ES-I3 (cell line): ENCODE measurements around the gene SERGEF.

Source experiments
- H3K36me3 ChIP-seq: 2 replicates; pipeline ENCODE4 v1.6.1; 2013; ENCODE audit warnings: mild to moderate bottlenecking, low read length, control low read depth, moderate library complexity; ENCODE audit not compliant: insufficient read depth
- H3K4me1 ChIP-seq: 2 replicates; pipeline ENCODE4 v1.6.1; 2013; ENCODE audit warnings: mild to moderate bottlenecking, control low read depth, low read length; ENCODE audit not compliant: insufficient read depth
- H3K9ac ChIP-seq: 2 replicates; pipeline ENCODE4 v1.6.1; 2013; ENCODE audit warnings: low read depth, mild to moderate bottlenecking, low read length, moderate library complexity
- H3K9me3 ChIP-seq: 2 replicates; pipeline ENCODE4 v1.6.1; 2013; ENCODE audit warnings: mild to moderate bottlenecking, low read length, moderate library complexity; ENCODE audit not compliant: control insufficient read depth, insufficient read depth

SERGEF gene

DNA sequence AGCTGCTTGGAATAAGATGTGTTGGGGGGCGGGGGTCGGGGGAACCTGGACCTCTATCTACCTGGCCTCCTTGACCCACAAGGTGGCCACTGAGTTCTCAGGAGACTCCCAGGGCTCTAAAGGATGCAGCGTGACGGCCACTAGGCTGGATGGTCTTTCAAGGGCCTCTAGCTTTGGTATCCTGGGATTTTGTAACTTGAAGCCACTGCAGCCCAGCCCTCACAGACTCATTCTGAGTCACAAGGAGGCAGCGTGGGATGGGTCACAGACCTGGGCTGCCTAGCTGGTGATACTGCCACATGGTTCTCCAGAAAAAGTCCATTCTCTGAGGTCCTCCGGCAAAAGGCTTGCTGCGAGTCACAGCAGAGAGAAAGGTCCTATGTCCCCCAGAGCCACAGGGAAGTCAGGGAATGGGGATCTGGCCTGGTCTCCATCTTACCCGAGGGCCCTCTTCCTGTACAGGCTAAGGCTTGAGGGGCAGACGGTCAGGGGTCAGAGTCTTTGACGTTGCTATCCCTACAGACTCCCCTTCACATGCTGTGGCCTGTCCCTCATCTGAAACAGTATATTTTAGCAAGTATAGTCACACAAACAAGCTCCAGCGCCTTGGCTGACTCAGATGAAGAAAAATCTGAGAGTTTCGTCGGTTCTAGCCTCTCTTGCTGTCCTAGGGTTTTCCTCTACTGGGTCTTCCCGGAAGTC, 225.9 kb downstream of the SERGEF start:
- no peaks in the 10 kb centered on the region for H3K9me3 ChIP-seq

DNA sequence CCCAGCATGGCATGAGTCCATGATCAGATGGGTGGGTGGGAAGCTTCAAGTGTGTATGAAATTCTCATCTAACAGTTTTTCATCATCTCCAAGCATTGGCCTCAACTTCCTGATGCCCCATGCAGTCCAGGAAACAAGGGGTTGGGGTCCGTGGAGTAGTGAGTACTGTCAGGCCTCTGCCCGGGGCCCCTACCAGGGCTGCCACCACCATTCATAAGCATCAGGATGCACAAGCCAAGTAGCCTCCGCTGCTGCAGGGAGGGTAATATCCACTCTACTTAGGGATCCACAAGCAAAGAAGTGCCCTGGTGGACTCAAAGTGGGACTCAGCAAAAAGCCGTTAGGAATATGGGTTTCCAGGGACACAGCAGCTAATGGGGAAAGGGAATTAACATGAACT, 229.0 kb downstream of the SERGEF start:
- Histone ChIP-seq H3K9me3 (no peaks in the 10 kb centered on the region), H3K36me3 (no peaks in the 10 kb centered on the region), H3K9ac (no peak overlapping the region), H3K4me1 (no peaks in the 10 kb centered on the region)

More for the DNA sequence above, 225.9 kb downstream of the SERGEF start:
- Histone ChIP-seq H3K36me3 (no peaks in the 10 kb centered on the region), H3K4me1 (no peaks in the 10 kb centered on the region), H3K9ac (no peak overlapping the region)

DNA sequence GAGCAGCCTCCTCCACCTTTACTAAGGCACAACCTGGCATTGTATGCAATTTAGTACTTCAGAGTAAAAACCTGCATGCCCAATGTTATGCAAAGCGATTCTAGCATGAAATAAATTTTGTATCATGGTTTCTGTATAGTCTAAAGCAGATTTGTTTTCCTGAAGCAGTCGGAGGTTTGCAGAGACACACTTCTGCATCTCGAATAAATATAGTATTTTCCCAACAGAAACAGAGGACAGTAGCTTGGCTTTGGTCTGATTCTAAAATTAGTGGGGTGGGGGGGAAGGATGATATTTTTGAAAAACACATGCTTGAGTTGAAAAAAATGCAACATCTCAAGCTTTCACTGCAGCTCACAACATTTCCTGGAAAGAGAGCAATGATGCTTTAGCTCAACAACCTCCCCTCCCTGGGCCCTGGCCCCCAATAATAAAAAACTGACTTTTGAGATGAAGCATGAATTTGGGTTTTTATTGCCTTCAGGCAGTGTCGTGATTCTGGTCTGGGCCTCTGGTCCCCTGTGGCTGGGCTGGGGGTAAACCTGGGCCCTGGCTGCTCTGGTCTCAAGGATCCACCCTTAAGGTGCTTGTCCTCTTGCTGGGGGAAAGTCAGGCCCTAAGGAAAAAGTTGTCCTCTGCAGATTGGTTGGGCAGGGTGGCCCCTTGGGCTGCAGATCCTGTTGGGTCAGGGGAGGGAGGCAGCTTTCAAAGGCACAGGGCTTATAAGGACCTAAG, 230.1 kb downstream of the SERGEF start:
- no peaks in the 10 kb centered on the region for H3K36me3 ChIP-seq
- no peaks in the 10 kb centered on the region for H3K9me3 ChIP-seq
- H3K9ac ChIP-seq: no peak overlapping the region
- no peaks in the 10 kb centered on the region for H3K4me1 ChIP-seq

DNA sequence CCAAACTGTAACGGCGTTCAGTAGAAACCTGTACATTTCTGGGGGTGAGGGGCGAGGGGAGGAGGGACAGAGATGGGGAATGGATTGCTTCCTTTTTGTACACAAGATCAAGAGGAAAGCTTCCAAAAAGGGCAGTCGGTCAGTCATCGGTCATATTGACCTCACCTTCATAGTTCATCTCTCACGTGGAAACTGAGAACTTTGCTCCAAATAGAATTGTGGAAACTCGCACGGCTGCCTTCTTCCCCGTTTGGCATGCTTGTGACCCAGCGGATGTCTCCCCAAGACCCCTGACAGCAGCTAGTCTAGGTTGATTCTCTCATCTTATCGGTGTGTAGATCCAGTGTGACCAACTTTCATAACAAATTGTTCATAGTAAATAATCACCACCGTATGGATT, 230.7 kb downstream of the SERGEF start:
- no peaks in the 10 kb centered on the region for H3K4me1 ChIP-seq
- no peaks in the 10 kb centered on the region for H3K36me3 ChIP-seq
- H3K9me3 ChIP-seq: no peaks in the 10 kb centered on the region
- no peak overlapping the region for H3K9ac ChIP-seq

DNA sequence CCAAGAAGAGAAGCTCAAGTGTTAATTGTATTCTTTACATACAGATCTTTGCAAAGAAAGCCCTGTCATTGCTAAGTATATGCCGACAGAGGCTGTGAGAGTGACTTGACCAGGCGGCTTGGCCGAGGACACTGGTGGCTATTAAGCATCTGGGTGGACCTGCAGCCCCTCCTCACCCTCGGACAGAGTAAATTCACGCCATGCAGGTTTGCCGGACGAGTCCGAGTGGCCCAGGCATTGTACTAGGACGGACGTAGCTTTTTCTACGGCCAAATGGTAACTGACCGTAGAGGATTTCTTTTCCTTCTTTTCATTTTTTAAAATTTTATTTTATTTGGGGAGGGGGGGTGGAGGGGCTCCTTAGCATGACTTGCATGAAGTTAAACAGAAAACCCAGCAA, 231.2 kb downstream of the SERGEF start:
- Histone ChIP-seq H3K36me3 (no peaks in the 10 kb centered on the region), H3K9me3 (no peaks in the 10 kb centered on the region)

DNA sequence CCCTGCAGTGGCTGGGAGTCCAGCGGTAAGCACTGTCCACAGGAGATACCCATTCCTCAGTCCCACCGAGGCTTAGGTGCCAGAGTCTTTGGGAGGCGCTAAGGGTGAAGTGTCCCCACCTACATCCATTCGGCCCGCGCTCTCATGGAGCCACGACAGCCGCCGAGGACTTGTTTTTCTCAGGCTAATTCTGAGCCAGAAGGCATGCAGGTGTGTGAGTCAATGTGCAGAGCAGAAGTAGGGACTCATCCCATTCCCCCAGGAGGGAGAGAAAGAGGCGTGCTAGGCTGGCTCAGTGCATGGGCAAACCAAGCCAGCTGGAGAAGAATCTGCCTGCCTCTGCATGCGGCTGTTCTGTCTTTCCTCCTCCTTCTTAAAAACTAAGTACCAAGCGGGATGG, 231.6 kb downstream of the SERGEF start:
- Histone ChIP-seq H3K4me1 (no peaks in the 10 kb centered on the region), H3K9me3 (no peaks in the 10 kb centered on the region), H3K9ac (no peak overlapping the region), H3K36me3 (no peaks in the 10 kb centered on the region)

More for the DNA sequence above, 231.2 kb downstream of the SERGEF start:
- Histone ChIP-seq H3K4me1 (no peaks in the 10 kb centered on the region), H3K9ac (no peak overlapping the region)

DNA sequence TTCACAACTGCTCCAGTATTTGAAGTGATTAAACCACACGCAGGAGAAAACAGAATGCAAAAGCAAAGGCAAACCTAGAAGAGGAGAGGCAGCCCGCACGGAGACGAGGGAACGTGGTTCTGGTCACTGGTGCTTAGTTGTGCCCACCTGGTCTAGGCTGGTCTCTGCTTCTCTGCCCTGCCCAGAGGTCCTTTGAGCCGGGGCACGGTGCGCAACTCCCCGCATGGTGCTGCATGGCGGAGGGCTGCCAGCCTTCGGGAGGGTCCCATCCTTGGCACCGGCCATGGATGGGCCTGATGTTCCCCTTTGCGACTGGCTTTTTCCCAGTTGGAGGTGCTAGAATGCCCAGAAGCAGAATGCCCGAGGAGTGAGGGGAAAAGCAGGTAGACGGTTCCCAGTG, 232.2 kb downstream of the SERGEF start:
- Histone ChIP-seq H3K4me1 (no peaks in the 10 kb centered on the region), H3K9me3 (no peaks in the 10 kb centered on the region), H3K9ac (no peak overlapping the region)

DNA sequence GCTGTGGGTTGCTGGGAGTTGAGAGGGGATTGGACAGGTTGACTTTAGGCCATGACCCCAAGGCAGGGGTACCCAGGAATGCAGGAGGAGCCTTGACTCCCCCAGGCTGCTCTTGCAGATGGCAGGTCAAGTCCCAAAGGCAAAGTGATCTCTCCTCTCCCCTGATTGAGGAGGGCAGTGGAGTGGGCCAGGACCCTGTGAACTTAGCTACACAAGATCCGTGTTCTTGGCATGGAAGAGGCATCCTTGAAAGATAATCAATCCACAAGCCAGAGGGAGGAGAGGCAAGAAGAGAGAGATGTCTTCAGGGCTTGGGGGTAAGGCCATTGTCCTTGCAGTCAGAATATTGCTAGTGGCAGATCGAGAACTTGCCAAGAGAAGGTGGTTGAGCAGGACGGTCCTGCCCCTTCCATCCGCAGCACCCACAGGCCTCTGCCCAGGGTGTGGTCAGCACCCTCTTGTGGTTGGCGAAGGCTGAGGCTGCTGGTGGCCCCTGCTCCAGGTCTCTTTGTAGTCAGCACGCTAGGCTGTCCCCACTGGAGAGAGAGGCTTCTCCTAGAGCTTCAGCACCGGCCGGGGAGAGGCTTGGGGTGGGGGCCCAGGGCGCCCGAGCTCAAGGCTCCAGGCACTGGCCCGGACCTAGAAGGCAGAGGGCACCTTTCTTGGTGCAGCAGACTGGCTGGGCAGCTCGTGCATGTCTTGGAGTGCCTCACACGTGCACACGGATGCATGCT, 232.8 kb downstream of the SERGEF start:
- Histone ChIP-seq H3K36me3 (no peaks in the 10 kb centered on the region), H3K4me1 (no peaks in the 10 kb centered on the region), H3K9ac (no peak overlapping the region), H3K9me3 (no peaks in the 10 kb centered on the region)

More for the DNA sequence above, 232.2 kb downstream of the SERGEF start:
- H3K36me3 ChIP-seq: no peaks in the 10 kb centered on the region

DNA sequence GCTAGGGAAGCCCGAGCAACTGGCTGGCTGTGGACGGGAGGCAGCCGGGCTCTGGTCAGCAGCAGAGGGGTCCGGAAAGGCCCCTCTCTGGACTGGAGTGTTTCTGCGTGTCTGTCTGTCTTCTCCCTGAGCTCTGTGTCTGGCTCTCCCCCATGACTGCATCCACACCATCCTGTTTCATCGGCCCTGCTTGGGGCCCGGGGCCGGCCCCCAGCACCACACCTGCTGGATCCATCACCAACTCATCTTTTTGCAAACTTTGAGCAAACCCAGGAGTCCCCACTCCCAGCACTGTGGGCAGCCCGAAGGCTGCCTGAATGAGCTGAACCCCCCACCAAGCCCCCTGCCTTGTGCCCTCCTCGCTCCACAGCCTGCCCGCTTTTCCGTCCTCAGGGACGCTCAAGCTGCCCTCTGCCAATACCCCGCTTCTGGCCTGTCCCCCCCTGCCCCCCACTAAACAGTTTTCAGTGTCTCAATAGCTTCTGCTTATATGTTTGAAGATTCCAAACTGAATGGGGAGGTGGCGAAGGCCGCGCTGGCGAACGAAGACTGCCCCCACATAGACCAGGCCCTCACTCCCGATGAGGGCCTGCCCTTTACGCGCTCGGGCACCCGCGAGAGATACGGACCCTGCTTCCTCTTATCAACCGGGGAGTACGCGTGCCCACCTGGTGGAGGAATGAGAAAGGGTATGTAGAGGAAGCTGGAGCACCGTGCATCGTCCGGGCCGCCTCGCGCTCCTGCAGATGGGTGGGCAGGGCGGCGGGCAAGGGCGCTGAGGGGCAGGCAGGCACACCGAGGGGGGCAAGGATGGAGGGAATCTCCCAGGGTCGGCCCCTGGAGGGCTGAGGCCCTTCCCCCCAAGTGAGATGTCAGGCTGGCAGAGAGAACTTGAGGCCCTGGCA, 233.6 kb downstream of the SERGEF start:
- H3K36me3 ChIP-seq: no peaks in the 10 kb centered on the region
- no peaks in the 10 kb centered on the region for H3K9me3 ChIP-seq
- H3K4me1 ChIP-seq: no peaks in the 10 kb centered on the region
- no peak overlapping the region for H3K9ac ChIP-seq

DNA sequence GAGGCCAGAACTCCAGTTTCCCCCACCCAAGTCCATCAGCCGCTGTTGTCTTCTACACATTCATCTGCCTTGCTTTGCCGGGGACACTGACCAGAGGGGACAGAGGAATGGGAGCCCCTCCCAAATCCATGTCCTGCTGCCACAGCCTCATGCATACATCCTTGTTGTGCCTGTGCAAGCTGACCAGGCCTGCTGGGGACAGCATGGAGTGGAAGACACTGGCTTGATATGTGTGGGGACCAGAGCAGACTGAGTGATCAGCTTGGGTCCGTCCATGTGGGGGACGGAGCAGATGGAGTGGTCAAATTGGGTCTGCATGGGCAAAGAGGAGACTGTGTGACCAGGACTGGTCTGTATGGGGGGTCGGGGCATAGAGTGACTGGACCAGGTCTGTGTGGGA, 234.5 kb downstream of the SERGEF start:
- Histone ChIP-seq H3K4me1 (no peaks in the 10 kb centered on the region), H3K9ac (no peak overlapping the region), H3K9me3 (no peaks in the 10 kb centered on the region), H3K36me3 (no peaks in the 10 kb centered on the region)

DNA sequence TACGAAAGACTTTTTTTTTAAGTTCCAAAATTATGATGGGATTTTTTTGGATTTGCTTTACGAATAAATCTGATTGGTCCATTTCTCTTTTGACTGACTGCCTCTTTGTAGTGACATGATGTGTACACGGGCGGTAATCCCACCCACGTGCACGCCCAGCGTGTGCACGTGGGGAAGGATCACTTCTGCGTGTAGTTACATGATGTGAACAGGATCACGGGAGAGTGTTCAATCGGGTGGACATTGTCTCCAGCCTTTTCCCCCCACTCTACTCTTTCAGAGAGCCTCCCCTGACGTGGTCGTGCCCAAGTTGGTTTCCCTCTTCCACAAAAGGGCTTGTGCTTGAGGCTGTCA, 235.1 kb downstream of the SERGEF start:
- H3K4me1 ChIP-seq: no peaks in the 10 kb centered on the region
- no peaks in the 10 kb centered on the region for H3K36me3 ChIP-seq
- H3K9me3 ChIP-seq: no peaks in the 10 kb centered on the region
- H3K9ac ChIP-seq: no peak overlapping the region

DNA sequence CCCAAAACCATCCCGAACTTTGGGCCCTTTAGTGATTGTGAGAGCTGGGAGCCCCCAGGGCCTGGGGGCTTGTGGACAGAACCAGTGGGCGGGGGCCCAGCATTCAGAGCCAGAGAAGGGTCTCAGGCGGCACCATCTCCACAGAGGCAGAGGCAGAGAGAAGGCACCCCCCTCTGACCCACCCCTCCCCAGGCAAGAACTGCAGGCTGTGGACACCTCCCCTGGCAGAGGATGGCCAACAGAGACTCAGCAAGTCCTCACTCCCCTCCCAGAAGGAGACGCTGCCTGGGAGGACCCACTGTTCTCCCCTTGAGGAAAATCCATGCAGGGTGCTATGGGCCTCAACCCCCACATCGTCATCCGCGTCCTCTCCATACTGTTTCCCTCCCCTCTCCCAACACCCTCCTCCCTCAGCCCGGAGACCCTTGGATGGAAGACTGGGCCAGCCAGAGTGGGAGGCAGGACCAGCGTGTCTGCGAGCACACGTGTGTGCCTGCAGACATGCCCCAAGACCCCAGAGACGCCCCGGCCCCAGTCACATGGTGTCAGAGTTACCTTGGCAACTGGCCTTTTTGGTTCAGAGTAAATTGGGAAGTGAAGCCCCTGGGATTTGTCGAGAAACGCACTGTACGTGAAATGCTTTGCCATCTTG, 235.6 kb downstream of the SERGEF start:
- H3K9me3 ChIP-seq: no peaks in the 10 kb centered on the region
- no peak overlapping the region for H3K9ac ChIP-seq
- H3K4me1 ChIP-seq: no peaks in the 10 kb centered on the region
- H3K36me3 ChIP-seq: no peaks in the 10 kb centered on the region

DNA sequence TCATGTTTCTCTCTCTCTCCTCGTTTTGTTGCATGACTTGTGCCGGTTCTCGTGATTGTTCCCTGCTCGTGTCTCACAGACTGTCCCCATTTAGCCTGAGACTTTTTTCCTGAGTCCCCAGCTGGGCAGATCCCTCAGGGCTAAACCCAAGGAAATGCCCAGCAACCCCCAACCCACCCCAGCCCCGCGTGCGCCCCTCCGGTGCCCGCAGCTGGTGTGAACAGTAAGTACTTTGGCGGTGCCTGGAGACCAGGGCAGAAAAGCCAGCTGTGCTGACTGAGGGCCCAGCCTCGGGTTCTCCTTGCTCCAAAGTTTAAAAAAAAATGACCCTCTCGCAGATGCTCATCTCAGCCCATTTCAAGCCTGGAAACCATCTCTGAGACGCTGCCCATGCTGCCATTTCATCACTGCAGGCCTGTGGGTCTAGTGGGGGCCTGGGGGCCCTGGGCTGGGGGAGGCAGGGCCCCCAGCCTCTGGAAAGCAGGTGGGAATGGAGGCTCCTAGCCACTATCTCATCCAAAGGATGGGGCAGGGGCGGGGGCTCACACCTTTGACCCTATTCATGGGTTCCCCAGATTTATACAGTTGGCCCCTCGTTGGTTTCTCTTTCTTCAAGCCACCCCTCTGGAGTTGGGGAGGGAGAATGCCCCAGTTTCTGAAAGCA, 236.5 kb downstream of the SERGEF start:
- no peaks in the 10 kb centered on the region for H3K36me3 ChIP-seq
- H3K9me3 ChIP-seq: no peaks in the 10 kb centered on the region

More for the DNA sequence above, 236.5 kb downstream of the SERGEF start:
- H3K9ac ChIP-seq: no peak overlapping the region
- H3K4me1 ChIP-seq: no peaks in the 10 kb centered on the region
